PC-9 (cell line): Measurements from ENCODE around the gene INAFM2.

Experiments
- EZH2 ChIP-seq: fragments of 200-600 bp; sonication (generic); IDR thresholded peaks from 2 replicates; pipeline ENCODE4 v1.8.0; 2017; ENCODE audit warnings: antibody characterized with exemption, low read depth
- TF ChIP-seq, protein P1 (sequence below): fragments of 200-600 bp; sonication (generic); conservative IDR thresholded peaks from 2 replicates; pipeline ENCODE4 v1.6.1; 2017; ENCODE audit warnings: mixed run types, antibody characterized with exemption, mild to moderate bottlenecking, moderate library complexity

DNA sequence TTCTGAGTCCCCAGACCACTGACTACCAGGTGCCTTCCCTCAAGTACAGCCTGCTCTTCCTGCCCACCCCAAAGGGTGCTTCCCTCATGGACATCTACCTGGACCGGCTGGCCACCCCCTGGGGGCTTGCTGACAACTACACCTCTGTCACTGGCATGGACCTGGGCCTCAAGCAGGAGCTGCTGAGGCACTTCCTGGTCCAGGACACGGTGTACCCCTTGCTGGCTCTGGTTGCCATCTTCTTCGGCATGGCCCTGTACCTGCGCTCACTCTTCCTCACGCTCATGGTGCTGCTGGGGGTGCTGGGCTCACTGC is 43.8 kb downstream of the INAFM2 start:
- TF ChIP-seq, protein P1, sequence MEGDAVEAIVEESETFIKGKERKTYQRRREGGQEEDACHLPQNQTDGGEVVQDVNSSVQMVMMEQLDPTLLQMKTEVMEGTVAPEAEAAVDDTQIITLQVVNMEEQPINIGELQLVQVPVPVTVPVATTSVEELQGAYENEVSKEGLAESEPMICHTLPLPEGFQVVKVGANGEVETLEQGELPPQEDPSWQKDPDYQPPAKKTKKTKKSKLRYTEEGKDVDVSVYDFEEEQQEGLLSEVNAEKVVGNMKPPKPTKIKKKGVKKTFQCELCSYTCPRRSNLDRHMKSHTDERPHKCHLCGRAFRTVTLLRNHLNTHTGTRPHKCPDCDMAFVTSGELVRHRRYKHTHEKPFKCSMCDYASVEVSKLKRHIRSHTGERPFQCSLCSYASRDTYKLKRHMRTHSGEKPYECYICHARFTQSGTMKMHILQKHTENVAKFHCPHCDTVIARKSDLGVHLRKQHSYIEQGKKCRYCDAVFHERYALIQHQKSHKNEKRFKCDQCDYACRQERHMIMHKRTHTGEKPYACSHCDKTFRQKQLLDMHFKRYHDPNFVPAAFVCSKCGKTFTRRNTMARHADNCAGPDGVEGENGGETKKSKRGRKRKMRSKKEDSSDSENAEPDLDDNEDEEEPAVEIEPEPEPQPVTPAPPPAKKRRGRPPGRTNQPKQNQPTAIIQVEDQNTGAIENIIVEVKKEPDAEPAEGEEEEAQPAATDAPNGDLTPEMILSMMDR = no peak
- no peak for TF ChIP-seq EZH2
